Activated B cell treated with CpG ODN at 0.5 μM for 24 hours (primary cell): ENCODE data around the gene ZNF624. TPM values are rescaled to one million over a fixed set of nuclear protein-coding genes. Genes with fewer than 3 reads are reported as not detected.
A peak's percentile ranks its signal among the peaks of the same experiment; 100 is the strongest.

Experiments
- ATAC-seq: fragments of 200-7000 bp; cut with Tn5 transposase; one replicate; pipeline ENCODE4 v1.10.0; 2021; ENCODE audit warnings: low read depth, mild to moderate bottlenecking, moderate library complexity
- CTCF ChIA-PET: fragments of 350-600 bp; sonication (Branson Sonifier 250); formaldehyde crosslinking; loops from one replicate; lab custom pipeline; 2021; ENCODE audit warnings: antibody characterized with exemption; lab: Charles Lee
- POLR2A ChIA-PET: fragments of 350-600 bp; sonication (Branson Sonifier 250); formaldehyde crosslinking; loops from one replicate; lab custom pipeline; 2021; ENCODE audit warnings: antibody characterized with exemption; lab: Charles Lee
- DNase-seq: peaks from one replicate; pipeline ENCODE4 v3.0.0; 2022
- H3K27ac Mint-ChIP-seq: one replicate; pipeline ENCODE4 v1.8.0; 2020; ENCODE audit warnings: mixed read lengths
- H3K27me3 Mint-ChIP-seq: one replicate; pipeline ENCODE4 v1.8.0; 2021; ENCODE audit warnings: mixed read lengths
- H3K36me3 Mint-ChIP-seq: one replicate; pipeline ENCODE4 v1.8.0; 2021; ENCODE audit warnings: low read depth, mixed read lengths
- H3K4me1 Mint-ChIP-seq: one replicate; pipeline ENCODE4 v1.8.0; 2021; ENCODE audit warnings: mixed read lengths
- H3K4me3 Mint-ChIP-seq: one replicate; pipeline ENCODE4 v1.8.0; 2020; ENCODE audit warnings: mild to moderate bottlenecking, mixed read lengths
- H3K9me3 Mint-ChIP-seq: one replicate; pipeline ENCODE4 v1.8.0; 2020; ENCODE audit warnings: mixed read lengths
- intact Hi-C: fragments of 100-400 bp; cut with micrococcal nuclease; formaldehyde crosslinking; loops from one replicate; pipeline ENCODE4 v1.15.1; 2024
- total RNA-seq: library from RNA; stranded (reverse); gene quantifications from 2 replicates; pipeline ENCODE4 v1.2.3, GENCODE V29; 2022
- TF ChIP-seq, protein P1 (sequence below): fragments of 200-600 bp; IDR thresholded peaks from one replicate; pipeline ENCODE4 v1.8.0; 2022; ENCODE audit warnings: antibody characterized with exemption, mild to moderate bottlenecking

The ZNF624 gene
- total RNA-seq, 1 donor from 2014 or later = 6.3 TPM

DNA sequence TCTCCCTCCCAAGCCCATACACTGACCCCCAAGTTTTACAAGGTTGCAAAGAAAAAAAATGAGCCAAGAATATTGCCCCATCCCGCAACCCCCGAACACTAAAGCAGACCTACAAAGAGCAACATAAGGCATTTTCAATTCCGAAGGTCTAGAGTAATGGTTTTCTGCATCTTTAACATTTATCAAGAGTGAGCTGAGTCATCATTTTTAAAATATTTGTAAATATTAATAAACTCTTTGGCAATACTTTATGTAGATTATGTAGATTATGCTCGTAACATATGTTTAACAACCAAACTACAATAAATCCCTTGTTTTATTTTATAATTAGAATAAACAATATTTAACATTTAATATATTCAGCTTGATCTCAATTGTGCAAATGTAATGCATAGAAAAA, 1.4 kb downstream of the ZNF624 start:
- H3K4me1 Mint-ChIP-seq = peaks cover 17% of the 10 kb centered on the region
- no peaks in the 10 kb centered on the region for H3K9me3 Mint-ChIP-seq
- H3K27ac Mint-ChIP-seq = no peak overlapping the region
- CTCF ChIA-PET = no interaction called here
- POLR2A ChIA-PET = interaction anchor here (1.4 kb wide), 1 partner anchor 117 kb away, joined by 6 read pairs; no protein-coding TSS in a partner anchor
- H3K4me3 Mint-ChIP-seq = peak overlapping the region; percentile 50
- ATAC-seq (no peak), DNase-seq (no peak)
- H3K27me3 Mint-ChIP-seq = no peaks in the 10 kb centered on the region
- TF ChIP-seq, protein P1, sequence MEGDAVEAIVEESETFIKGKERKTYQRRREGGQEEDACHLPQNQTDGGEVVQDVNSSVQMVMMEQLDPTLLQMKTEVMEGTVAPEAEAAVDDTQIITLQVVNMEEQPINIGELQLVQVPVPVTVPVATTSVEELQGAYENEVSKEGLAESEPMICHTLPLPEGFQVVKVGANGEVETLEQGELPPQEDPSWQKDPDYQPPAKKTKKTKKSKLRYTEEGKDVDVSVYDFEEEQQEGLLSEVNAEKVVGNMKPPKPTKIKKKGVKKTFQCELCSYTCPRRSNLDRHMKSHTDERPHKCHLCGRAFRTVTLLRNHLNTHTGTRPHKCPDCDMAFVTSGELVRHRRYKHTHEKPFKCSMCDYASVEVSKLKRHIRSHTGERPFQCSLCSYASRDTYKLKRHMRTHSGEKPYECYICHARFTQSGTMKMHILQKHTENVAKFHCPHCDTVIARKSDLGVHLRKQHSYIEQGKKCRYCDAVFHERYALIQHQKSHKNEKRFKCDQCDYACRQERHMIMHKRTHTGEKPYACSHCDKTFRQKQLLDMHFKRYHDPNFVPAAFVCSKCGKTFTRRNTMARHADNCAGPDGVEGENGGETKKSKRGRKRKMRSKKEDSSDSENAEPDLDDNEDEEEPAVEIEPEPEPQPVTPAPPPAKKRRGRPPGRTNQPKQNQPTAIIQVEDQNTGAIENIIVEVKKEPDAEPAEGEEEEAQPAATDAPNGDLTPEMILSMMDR = no peak
- intact Hi-C loops = loop anchor here (2.0 kb wide), 1 partner anchor 83 kb away; the partner anchor contains the start of gene ZNF287
- peaks cover 11% of the 10 kb centered on the region for H3K36me3 Mint-ChIP-seq

DNA sequence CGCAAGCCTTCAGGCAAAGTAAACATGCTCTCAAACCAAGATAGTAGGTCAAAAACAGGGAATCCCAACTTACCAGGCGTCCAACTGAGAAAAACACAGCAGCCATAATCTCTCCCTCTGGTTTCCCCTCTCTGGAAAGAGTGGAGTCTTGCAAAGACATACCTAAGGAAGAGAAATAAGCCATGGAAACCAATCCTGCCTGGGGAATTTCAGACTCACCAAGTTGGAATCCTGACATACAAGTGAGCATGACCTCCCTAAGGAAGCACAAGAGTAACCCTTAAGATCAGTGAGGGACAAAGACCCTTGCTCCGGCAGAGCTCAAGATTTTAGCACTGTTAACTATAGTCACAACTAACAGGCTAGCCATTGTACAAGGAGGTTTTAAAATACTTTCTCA, 4.1 kb downstream of the ZNF624 start:
- Mint-ChIP-seq H3K27ac (no peak overlapping the region), H3K4me3 (no peak overlapping the region), H3K9me3 (no peaks in the 10 kb centered on the region), H3K27me3 (no peaks in the 10 kb centered on the region), H3K4me1 (peaks cover 17% of the 10 kb centered on the region), H3K36me3 (peaks cover 25% of the 10 kb centered on the region)
- POLR2A ChIA-PET = no interaction called here
- DNase-seq (no peak), ATAC-seq (no peak)
- intact Hi-C loops = no loop called here
- TF ChIP-seq, protein P1 = no peak
- CTCF ChIA-PET = no interaction called here

DNA sequence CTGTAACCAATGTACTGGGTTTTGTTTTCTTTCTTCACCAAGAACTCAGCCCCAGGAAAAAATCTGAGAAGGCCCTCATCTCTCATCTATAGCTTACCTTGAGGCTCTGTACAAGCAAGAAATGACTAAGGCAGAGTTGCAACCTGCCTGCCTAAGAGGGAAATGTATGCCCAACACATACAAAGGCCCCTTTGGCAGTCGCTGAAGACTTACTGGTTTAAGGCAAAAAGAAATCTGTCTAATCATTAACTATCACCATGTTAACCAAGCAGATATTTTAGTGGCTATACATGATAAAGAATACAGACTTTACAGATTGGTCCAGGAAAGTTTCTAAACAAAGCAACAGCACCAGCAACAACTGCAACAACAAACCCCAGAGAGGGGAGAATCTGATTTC, 14.2 kb downstream of the ZNF624 start:
- CTCF ChIA-PET = no interaction called here
- no peak for ATAC-seq
- intact Hi-C loops = no loop called here
- H3K36me3 Mint-ChIP-seq = peaks cover 66% of the 10 kb centered on the region
- no peaks in the 10 kb centered on the region for H3K4me1 Mint-ChIP-seq
- TF ChIP-seq, protein P1 = no peak
- no peak for DNase-seq
- no peak overlapping the region for H3K4me3 Mint-ChIP-seq
- no peaks in the 10 kb centered on the region for H3K27me3 Mint-ChIP-seq
- POLR2A ChIA-PET = interaction anchor here (0.6 kb wide), 1 partner anchor 1343 kb away, joined by 5 read pairs; no protein-coding TSS in a partner anchor
- H3K9me3 Mint-ChIP-seq = peaks cover 2% of the 10 kb centered on the region
- no peak overlapping the region for H3K27ac Mint-ChIP-seq

DNA sequence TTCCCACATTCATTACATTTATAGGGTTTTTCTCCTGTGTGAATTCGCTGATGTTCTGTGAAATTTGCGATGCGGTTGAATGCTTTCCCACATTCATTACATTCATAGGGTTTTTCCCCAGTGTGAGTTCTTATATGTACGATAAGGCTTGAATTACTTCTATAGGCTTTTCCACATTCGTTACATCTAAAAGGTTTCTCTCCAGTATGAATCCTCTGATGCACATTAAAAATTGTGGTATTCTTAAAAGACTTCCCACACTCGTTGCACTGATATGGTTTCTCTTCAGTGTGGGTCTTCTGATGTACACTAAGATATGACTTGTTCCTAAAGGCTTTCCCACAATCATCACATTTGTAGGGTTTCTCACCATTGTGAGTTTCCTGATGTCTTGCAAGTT, 30.4 kb downstream of the ZNF624 start:
- Mint-ChIP-seq H3K4me3 (no peak overlapping the region), H3K27me3 (no peaks in the 10 kb centered on the region), H3K36me3 (peaks cover 73% of the 10 kb centered on the region), H3K27ac (no peak overlapping the region), H3K4me1 (no peaks in the 10 kb centered on the region), H3K9me3 (peaks cover 47% of the 10 kb centered on the region)
- DNase-seq (no peak), ATAC-seq (no peak)
- intact Hi-C loops = no loop called here
- TF ChIP-seq, protein P1 = no peak
- ChIA-PET POLR2A (no interaction called here), CTCF (no interaction called here)

DNA sequence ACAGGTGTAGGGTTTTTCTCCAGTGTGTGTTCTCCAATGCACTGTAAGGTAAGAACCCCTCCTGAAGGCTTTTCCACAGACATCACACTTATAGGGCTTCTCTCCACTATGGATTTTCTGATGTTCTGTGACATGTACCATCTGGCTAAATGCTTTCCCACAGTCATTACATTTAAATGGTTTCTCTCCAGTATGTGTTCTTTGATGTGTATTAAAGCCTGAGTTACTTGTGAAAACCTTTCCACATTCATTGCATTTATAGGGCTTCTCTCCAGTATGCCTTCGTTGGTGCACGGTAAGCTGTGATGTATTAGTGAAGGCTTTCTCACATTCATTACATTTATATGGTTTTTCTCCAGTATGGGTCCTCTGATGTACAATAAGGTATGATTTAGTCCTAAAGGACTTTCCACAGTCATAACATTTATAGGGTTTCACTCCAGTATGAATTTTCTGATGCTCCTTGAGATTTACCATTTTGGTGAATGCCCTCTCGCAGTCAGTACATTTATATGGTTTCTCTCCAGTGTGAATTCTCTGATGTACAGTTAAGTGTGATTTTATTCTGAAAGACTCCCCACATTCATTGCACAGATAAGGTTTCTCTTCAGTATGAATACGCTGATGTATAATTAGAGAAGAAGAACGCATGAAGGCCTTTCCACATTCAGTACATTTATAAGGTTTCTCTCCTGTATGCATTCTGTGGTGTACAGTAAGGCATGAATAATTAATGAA, 30.9 kb downstream of the ZNF624 start:
- peaks cover 68% of the 10 kb centered on the region for H3K36me3 Mint-ChIP-seq
- H3K4me3 Mint-ChIP-seq = no peak overlapping the region
- intact Hi-C loops = no loop called here
- no peak for DNase-seq
- H3K27me3 Mint-ChIP-seq = no peaks in the 10 kb centered on the region
- CTCF ChIA-PET = no interaction called here
- peaks cover 44% of the 10 kb centered on the region for H3K9me3 Mint-ChIP-seq
- no peak for ATAC-seq
- H3K27ac Mint-ChIP-seq = no peak overlapping the region
- TF ChIP-seq, protein P1 = no peak
- no peaks in the 10 kb centered on the region for H3K4me1 Mint-ChIP-seq
- POLR2A ChIA-PET = no interaction called here
